Thyroid gland (tissue), 4 donors: Measurements from ENCODE around the gene AP4E1.

Experiments used
- POLR2A ChIP-seq, 2 donors: fragments of 450-650 bp; IDR thresholded peaks; one replicate each; pipeline ENCODE4 v1.6.1; 2017; ENCODE audit warnings: antibody characterized with exemption in 2 of 2, mild to moderate bottlenecking in 2 of 2, moderate library complexity in 1 of 2
- TF ChIP-seq, protein P1 (sequence below), 6 experiments: fragments of 200-600 bp in 3 of 6; fragments of 450-650 bp in 3 of 6; sonication (generic) in 3 of 6; IDR thresholded peaks; one replicate each; pipeline ENCODE4 v1.5.1; 2016 to 2019; ENCODE audit warnings: antibody characterized with exemption in 6 of 6, mild to moderate bottlenecking in 2 of 6, inconsistent platforms in 1 of 6, moderate library complexity in 1 of 6

DNA sequence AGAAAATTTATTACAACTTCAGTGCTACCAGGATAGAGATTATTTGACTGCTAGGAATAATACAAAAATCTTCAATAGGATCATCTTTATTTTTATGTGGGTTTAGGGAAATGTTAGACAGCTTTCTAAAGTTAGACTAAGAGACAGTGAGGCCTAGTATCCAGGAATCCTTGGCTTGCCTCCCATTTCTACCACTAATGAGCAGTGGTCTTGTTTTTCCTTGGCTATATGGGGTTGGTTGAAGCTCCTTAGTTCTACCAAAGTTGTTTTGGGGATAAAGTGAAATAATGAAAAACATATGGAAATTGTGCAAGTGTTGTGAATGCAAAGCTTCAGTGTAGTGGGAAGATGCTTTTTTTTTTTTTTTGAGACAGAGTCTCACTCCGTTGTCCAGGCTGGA, 16.8 kb downstream of the AP4E1 start:
- TF ChIP-seq, protein P1, sequence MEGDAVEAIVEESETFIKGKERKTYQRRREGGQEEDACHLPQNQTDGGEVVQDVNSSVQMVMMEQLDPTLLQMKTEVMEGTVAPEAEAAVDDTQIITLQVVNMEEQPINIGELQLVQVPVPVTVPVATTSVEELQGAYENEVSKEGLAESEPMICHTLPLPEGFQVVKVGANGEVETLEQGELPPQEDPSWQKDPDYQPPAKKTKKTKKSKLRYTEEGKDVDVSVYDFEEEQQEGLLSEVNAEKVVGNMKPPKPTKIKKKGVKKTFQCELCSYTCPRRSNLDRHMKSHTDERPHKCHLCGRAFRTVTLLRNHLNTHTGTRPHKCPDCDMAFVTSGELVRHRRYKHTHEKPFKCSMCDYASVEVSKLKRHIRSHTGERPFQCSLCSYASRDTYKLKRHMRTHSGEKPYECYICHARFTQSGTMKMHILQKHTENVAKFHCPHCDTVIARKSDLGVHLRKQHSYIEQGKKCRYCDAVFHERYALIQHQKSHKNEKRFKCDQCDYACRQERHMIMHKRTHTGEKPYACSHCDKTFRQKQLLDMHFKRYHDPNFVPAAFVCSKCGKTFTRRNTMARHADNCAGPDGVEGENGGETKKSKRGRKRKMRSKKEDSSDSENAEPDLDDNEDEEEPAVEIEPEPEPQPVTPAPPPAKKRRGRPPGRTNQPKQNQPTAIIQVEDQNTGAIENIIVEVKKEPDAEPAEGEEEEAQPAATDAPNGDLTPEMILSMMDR (IDR thresholded peaks at IDR 0.05): no peak
- no peak for TF ChIP-seq POLR2A (IDR thresholded peaks at IDR 0.05)
